CD4-positive, alpha-beta T cell treated with Interleukin-4 for 1 hour (primary cell): ENCODE data around the gene FGGY.
"Not testable (repeated sequence)": the region's sequence is repeated elsewhere in the genome, so short reads cannot be mapped to it uniquely, and the experiment has no call there.

Experiments
- DNase-seq, 2 donors: peaks; one replicate each; pipeline ENCODE4 v3.0.0-alpha.2; 2020 to 2022

FGGY gene, protein sequence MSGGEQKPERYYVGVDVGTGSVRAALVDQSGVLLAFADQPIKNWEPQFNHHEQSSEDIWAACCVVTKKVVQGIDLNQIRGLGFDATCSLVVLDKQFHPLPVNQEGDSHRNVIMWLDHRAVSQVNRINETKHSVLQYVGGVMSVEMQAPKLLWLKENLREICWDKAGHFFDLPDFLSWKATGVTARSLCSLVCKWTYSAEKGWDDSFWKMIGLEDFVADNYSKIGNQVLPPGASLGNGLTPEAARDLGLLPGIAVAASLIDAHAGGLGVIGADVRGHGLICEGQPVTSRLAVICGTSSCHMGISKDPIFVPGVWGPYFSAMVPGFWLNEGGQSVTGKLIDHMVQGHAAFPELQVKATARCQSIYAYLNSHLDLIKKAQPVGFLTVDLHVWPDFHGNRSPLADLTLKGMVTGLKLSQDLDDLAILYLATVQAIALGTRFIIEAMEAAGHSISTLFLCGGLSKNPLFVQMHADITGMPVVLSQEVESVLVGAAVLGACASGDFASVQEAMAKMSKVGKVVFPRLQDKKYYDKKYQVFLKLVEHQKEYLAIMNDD

GRCh38 chr1:59296358-59297256 lies at the start of gene FGGY:
FGGY (plus strand) TSS chr1:59297094; CDS start chr1:59321550, 24,456 bp downstream.
- peak; percentile 90 to 95 for DNase-seq

- no peak for DNase-seq
Observed at GRCh38 chr1:59248758-59249157, 48.1 kb upstream of the FGGY start.

DNA sequence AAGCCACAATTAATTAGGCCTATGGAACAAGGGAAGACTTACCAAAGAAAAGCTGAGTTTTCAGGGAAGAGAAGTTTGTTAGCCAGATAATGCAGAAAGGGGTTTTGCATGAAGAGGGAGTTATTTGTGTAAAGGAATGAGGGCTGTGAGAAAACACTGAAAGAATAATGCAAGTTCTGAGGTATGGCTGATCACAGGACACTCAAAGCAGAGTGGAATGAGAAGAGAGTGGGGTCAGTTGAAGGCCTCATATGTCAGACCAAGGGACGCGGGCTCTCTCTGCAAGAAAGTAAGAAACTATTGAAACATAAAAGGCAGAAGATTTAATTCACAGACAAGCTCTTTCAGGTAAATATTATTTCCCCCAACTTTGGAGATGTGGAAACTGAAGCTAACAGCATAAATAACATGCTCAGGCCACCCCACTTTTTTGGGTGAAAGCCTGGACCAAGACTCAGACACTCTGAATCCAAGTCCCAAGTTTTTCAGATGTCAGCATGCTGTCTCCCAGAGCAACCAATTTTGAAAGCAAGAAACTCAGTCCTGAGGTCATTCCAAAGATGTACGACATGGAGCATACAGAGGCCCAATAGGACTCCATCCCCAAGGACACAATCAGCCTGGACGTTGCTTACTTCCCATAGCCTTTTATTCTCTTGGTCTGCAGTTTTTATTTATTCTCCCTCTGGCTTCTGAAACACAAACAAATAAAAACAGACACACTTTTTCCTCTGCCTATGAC lies 47.3 kb upstream of the FGGY start:
- no peak for DNase-seq

GRCh38 chr1:59251061-59251460 lies 45.8 kb upstream of the FGGY start:
- DNase-seq, result not testable (repeated sequence)

- DNase-seq, result not testable (repeated sequence)
Observed at GRCh38 chr1:59256429-59256828, 40.5 kb upstream of the FGGY start.

GRCh38 chr1:59258412-59259032 lies 38.4 kb upstream of the FGGY start:
- no peak for DNase-seq

DNA sequence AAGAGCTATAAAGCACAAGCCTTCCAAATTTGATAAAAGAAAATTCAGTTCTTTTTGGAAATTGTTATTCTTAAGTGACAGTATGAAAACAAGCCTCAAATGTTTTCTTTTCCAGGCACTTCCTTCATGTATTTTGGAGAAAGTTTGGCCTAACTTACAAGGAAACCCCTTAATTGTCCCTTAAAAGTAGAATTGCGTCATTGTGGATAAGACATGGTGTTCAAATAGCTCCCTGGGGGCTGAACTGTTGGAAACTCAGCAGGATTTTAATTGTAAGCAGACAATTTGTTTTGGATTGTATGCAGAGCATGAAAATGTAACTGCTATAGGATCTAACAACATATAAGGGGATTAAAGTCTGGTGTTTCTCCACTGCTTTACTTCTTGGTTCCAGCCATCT lies 35.4 kb upstream of the FGGY start:
- no peak for DNase-seq

GRCh38 chr1:59262631-59263030 lies 34.3 kb upstream of the FGGY start:
- DNase-seq, result no peak

- no peak for DNase-seq
Observed at GRCh38 chr1:59263111-59263510, 33.8 kb upstream of the FGGY start.

- no peak for DNase-seq
Observed at GRCh38 chr1:59265622-59266021, 31.3 kb upstream of the FGGY start.

- peak in 1 of 2 donors; percentile 24 for DNase-seq
Observed at GRCh38 chr1:59266180-59266926, 30.5 kb upstream of the FGGY start.

DNA sequence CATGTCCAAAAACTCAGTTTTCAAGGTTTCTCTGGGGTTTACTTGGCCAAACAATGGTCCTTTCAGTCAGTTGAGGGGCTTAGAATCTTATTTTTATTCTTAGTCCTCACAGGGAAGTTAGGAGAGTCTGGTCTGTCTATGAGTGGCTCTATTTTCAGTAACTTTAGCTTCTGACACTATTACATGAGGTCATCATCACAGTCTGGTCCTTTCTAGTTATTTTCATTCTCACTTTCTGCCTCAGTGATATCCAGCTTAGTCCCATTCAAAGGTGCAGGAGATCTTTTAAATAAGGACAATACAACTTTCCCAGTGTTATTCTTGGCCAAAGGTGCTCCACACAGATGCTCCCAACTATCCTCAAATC lies 30.0 kb upstream of the FGGY start:
- DNase-seq, result no peak

DNA sequence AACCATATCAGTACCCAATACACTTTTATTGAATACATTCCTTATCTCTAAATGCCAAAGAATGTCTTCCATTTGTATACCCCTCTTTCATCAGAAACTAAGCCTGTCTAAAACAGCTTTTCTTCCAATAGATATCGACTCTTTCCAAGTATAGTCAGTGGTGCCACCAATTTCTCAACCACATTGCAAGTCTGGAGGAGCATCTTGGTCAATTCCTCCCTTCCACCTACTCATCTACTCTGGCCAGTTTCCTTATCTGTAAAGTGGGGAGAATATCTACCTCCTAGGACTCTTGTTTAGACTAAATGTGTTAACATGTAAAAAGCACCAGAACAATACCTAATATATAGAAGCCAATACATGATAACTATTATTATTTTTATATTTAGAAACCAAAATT lies 28.5 kb upstream of the FGGY start:
- DNase-seq, result no peak

GRCh38 chr1:59271561-59272260 lies 25.2 kb upstream of the FGGY start:
- DNase-seq, result no peak

GRCh38 chr1:59272507-59272906 lies 24.4 kb upstream of the FGGY start:
- DNase-seq, result peak in 1 of 2 donors; percentile 29

DNA sequence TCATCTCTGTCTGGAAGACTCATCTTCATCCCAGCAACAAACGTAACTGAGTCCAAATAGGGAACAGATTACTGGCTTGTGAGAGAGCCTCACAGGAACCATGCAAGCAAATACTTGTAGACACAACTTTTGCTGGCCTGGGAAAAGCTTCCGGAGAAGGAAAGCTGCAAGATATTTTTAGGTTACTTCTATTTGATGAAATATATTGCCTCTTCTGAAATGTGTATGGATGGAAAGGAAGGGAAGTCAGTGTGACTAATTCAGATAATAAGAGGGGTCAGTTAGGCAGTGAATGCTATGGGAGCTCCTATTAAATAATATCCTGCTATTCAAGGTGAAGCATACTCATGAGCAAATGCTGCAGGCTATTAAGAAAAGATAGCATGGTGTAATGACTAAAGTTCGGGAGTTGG lies 20.4 kb upstream of the FGGY start:
- no peak for DNase-seq

GRCh38 chr1:59278780-59279354 lies 18.0 kb upstream of the FGGY start:
- no peak for DNase-seq

- no peak for DNase-seq
Observed at GRCh38 chr1:59279645-59280044, 17.2 kb upstream of the FGGY start.

- DNase-seq, result no peak
Observed at GRCh38 chr1:59282951-59283350, 13.9 kb upstream of the FGGY start.

- DNase-seq, result no peak
Observed at GRCh38 chr1:59285691-59286090, 11.2 kb upstream of the FGGY start.

DNA sequence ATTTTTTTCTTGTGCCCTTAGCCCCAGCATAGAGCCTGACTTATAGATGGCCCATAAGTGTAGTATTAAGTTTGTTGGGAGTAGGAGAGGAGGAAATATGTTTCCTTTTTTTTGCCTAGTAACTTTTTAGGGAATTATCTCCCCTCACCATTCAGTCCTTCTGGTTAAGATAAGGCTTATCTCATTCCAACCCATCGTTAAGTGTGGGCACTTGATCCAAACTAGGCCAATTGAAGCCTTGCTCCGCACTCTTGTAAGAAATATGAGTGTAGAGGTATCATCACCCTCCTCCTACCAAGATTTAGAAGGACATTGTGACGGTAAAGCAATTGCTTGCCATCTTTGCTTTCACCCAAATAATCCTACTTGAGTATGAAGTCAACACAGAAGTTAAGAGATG lies 8.8 kb upstream of the FGGY start:
- no peak for DNase-seq
